Testis (tissue), 3 donors: ENCODE measurements around the gene ACBD3. TPM values are rescaled to one million over a fixed set of nuclear protein-coding genes. Genes with fewer than 3 reads are reported as not detected.

Experiments used
- DNase-seq: peaks from one replicate; pipeline ENCODE4 v3.0.0-alpha.2; 2019
- H3K27ac ChIP-seq, 2 donors: fragments of 200-600 bp; sonication (generic); one replicate each; pipeline ENCODE4 v1.5.1; 2019
- H3K27me3 ChIP-seq: fragments of 200-600 bp; sonication (generic); one replicate; pipeline ENCODE4 v1.5.1; 2019
- H3K36me3 ChIP-seq: fragments of 200-600 bp; sonication (generic); one replicate; pipeline ENCODE4 v1.5.1; 2017; ENCODE audit warnings: low read depth; ENCODE audit errors: missing control alignments
- H3K4me1 ChIP-seq: fragments of 200-600 bp; sonication (generic); one replicate; pipeline ENCODE4 v1.5.1; 2019
- H3K4me3 ChIP-seq, 2 donors: fragments of 200-600 bp; sonication (generic); one replicate each; pipeline ENCODE4 v1.5.1; 2017 to 2019
- H3K9me3 ChIP-seq: fragments of 200-600 bp; sonication (generic); one replicate; pipeline ENCODE4 v1.5.1; 2017
- POLR2A ChIP-seq: fragments of 450-650 bp; IDR thresholded peaks from one replicate; pipeline ENCODE4 v1.6.1; 2017; ENCODE audit warnings: antibody characterized with exemption, mild to moderate bottlenecking, moderate library complexity
- WGBS, 2 donors: methylation state at CpG; one replicate each; pipeline ENCODE4 v1.1.5; 2018; 5-methylcytosine and 5-hydroxymethylcytosine counted together
- intact Hi-C: fragments of 100-400 bp; cut with DNase I; formaldehyde crosslinking; loops from one replicate; pipeline ENCODE4 v1.15.1; 2023; ENCODE audit warnings: low total_unique reads
- polyA plus RNA-seq: library from polyadenylated mRNA; stranded (reverse); fragments of 350-450 nt; fragmentation: Illumina TruSeq; extraction: RNeasy Lipid Tissue Mini Kit (QIAGEN cat#74804); gene quantifications from one replicate; pipeline ENCODE4 v1.2.3, GENCODE V29; 2014; ENCODE audit warnings: low read depth, low replicate concordance; ENCODE audit not compliant: insufficient read depth
- total RNA-seq, 2 donors: library from RNA; depleted of rRNA; stranded (reverse); fragments of >200 nt; gene quantifications; one replicate each; pipeline ENCODE4 v1.2.3, GENCODE V29; 2016
- TF ChIP-seq, protein P1 (sequence below), 3 experiments: fragments of 450-650 bp in 2 of 3; fragments of 200-600 bp in 1 of 3; sonication (generic) in 1 of 3; IDR thresholded peaks; one replicate each; pipeline ENCODE4 v1.5.1; 2016 to 2019; ENCODE audit warnings: antibody characterized with exemption in 3 of 3, mild to moderate bottlenecking in 2 of 3, moderate library complexity in 1 of 3

ACBD3 gene
- total and polyA plus RNA-seq, 3 donors from 2014 or later, result 32.9 to 57.9 (median 50.6) TPM

DNA sequence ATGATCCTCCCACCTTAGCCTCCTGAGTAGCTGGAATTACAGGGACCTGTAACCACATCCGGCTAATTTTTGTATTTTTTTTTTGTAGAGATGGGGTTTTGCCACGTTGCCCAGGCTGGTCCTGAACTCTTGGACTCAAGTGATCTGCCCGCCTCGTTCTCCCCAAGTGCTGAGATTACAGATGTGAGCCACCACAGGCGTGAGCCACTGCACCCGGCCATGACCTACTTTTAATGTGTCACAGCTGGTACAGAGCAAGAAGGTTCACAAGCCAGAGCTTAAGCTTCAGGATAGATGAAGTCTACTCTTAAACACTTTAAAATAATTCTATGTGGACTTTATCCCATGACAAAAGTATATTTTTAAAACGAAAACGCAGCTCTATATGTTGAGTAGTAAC lies 23.6 kb downstream of the ACBD3 start:
- TF ChIP-seq, protein P1, sequence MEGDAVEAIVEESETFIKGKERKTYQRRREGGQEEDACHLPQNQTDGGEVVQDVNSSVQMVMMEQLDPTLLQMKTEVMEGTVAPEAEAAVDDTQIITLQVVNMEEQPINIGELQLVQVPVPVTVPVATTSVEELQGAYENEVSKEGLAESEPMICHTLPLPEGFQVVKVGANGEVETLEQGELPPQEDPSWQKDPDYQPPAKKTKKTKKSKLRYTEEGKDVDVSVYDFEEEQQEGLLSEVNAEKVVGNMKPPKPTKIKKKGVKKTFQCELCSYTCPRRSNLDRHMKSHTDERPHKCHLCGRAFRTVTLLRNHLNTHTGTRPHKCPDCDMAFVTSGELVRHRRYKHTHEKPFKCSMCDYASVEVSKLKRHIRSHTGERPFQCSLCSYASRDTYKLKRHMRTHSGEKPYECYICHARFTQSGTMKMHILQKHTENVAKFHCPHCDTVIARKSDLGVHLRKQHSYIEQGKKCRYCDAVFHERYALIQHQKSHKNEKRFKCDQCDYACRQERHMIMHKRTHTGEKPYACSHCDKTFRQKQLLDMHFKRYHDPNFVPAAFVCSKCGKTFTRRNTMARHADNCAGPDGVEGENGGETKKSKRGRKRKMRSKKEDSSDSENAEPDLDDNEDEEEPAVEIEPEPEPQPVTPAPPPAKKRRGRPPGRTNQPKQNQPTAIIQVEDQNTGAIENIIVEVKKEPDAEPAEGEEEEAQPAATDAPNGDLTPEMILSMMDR (IDR thresholded peaks at IDR 0.05), result no peak
- no peak for TF ChIP-seq POLR2A
- intact Hi-C loops, result no loop called here
- DNase-seq, result no peak
- H3K9me3 ChIP-seq, result no peaks in the 10 kb centered on the region
- no peaks in the 10 kb centered on the region for H3K36me3 ChIP-seq
- H3K27me3 ChIP-seq, result no peaks in the 10 kb centered on the region
- H3K4me1 ChIP-seq, result peaks cover 12% of the 10 kb centered on the region
- H3K27ac ChIP-seq, result no peak overlapping the region
- H3K4me3 ChIP-seq, result no peak overlapping the region
- WGBS, 2 donors, result 62 to 64% methylated on average over 8 of the region's 8 CpGs

DNA sequence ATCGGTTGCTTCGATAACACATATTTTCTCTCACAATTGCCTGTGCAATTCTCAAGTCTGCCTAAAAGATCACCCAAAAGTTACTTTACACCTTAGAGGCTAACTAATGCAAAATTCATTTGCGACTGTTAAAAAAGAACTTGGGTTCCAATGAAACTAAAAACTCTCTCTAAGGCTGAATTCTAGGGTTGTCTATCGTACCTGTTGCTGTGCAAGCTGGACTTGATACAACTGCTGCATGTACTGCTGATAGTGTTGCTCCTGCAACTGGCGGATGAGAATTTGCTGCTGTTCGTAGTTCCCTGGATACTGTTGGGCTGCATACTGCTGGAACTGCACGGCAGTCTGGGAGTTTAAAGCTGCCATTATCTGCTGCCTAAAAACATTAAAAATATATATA lies 27.6 kb downstream of the ACBD3 start:
- Histone ChIP-seq H3K4me1 (peaks cover 16% of the 10 kb centered on the region), H3K27ac (no peak overlapping the region), H3K27me3 (no peaks in the 10 kb centered on the region), H3K4me3 (no peak overlapping the region), H3K36me3 (no peaks in the 10 kb centered on the region), H3K9me3 (no peaks in the 10 kb centered on the region)
- 84 to 85% methylated on average over 7 of the region's 7 CpGs for WGBS, 2 donors
- no peak for DNase-seq
- intact Hi-C loops, result no loop called here
- TF ChIP-seq, protein P1 (IDR thresholded peaks at IDR 0.05), result no peak
- TF ChIP-seq POLR2A, result no peak

- 72 to 80% methylated on average over 1 of the region's 1 CpG for WGBS, 2 donors
- H3K4me3 ChIP-seq, result no peak overlapping the region
- DNase-seq, result no peak
- intact Hi-C loops, result no loop called here
- H3K27me3 ChIP-seq, result no peaks in the 10 kb centered on the region
- no peak for TF ChIP-seq POLR2A
- TF ChIP-seq, protein P1 (IDR thresholded peaks at IDR 0.05), result no peak
- H3K9me3 ChIP-seq, result no peaks in the 10 kb centered on the region
- H3K36me3 ChIP-seq, result no peaks in the 10 kb centered on the region
- peaks cover 21% of the 10 kb centered on the region for H3K4me1 ChIP-seq
- no peak overlapping the region for H3K27ac ChIP-seq
Observed at GRCh38 chr1:226158457-226158856, 28.1 kb downstream of the ACBD3 start.

DNA sequence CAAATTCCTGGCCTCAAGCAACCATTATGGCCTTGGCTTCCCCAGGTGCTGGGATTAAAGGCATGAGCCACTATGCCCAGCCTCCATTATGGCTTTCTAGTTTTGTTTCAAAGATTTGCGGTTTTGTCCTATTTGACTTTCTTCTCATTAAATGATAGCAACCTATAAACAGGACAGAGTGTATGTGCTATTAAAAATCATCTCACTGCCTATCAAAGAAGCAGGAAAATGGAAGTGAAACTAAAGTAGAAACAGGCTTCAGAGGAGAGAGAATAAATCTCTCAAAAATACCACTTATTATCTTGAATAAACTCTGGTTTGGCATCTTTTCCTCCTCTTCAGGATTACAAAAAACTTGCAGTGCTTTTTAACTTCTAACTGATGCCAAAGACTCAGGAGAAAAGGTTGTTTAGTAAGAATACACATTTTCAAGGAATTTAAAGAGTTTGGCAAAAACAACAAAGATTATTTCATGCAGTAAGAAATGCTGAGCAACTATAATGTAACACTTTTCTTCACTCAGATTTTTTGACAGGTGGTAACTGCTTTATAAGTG lies 28.7 kb downstream of the ACBD3 start:
- WGBS, 2 donors, result 57 to 69% methylated on average over 1 of the region's 1 CpG
- DNase-seq, result no peak
- TF ChIP-seq POLR2A, result no peak
- TF ChIP-seq, protein P1 (IDR thresholded peaks at IDR 0.05), result no peak

GRCh38 chr1:226154593-226154992 lies 31.9 kb downstream of the ACBD3 start:
- Histone ChIP-seq H3K9me3 (no peaks in the 10 kb centered on the region), H3K36me3 (no peaks in the 10 kb centered on the region), H3K27me3 (no peaks in the 10 kb centered on the region), H3K4me1 (peaks cover 37% of the 10 kb centered on the region), H3K4me3 (no peak overlapping the region), H3K27ac (peak overlapping the region in 1 of 2 donors; percentile 21)
- 93 to 97% methylated on average over 1 of the region's 1 CpG for WGBS, 2 donors
- no peak for DNase-seq
- TF ChIP-seq POLR2A, result no peak
- TF ChIP-seq, protein P1 (IDR thresholded peaks at IDR 0.05), result no peak
- intact Hi-C loops, result no loop called here

More for the DNA sequence above, 28.7 kb downstream of the ACBD3 start:
- Histone ChIP-seq H3K4me3 (no peak overlapping the region), H3K27me3 (no peaks in the 10 kb centered on the region), H3K9me3 (no peaks in the 10 kb centered on the region), H3K27ac (peak overlapping the region; percentile 26 to 31), H3K36me3 (no peaks in the 10 kb centered on the region), H3K4me1 (peaks cover 27% of the 10 kb centered on the region)
- intact Hi-C loops, result no loop called here
